ENCODE measurements around the gene SRGAP3. TPM values are rescaled to one million over a fixed set of nuclear protein-coding genes. Genes with fewer than 3 reads are reported as not detected.

SRGAP3 gene
- total RNA-seq, 1 donor from 2014 or later: 0.99 TPM

GRCh38 chr3:8979262-8979661 is 270.2 kb downstream of the SRGAP3 start:
- H3K36me3 Mint-ChIP-seq (ENCODE audit: low read depth): peaks cover 5% of the 10 kb centered on the region
- no peak overlapping the region for H3K27ac Mint-ChIP-seq (ENCODE audit: unreplicated experiment)
- peaks cover 3% of the 10 kb centered on the region for H3K9me3 Mint-ChIP-seq (ENCODE audit: low read depth)
- peaks cover 10% of the 10 kb centered on the region for H3K27me3 Mint-ChIP-seq (ENCODE audit: low read depth)
- no peak for TF ChIP-seq CTCF (IDR thresholded peaks at IDR 0.05)
- H3K4me1 Mint-ChIP-seq (ENCODE audit: low read depth): peaks cover 4% of the 10 kb centered on the region
- DNase-seq (ENCODE audit: low spot score): no peak
- no peak overlapping the region for H3K4me3 Mint-ChIP-seq (ENCODE audit: unreplicated experiment)

GRCh38 chr3:8978551-8978950 is 270.9 kb downstream of the SRGAP3 start:
- Mint-ChIP-seq H3K36me3 (ENCODE audit: low read depth) (peaks cover 5% of the 10 kb centered on the region), H3K4me3 (ENCODE audit: unreplicated experiment) (no peak overlapping the region), H3K4me1 (ENCODE audit: low read depth) (peaks cover 4% of the 10 kb centered on the region), H3K27me3 (ENCODE audit: low read depth) (peaks cover 10% of the 10 kb centered on the region), H3K9me3 (ENCODE audit: low read depth) (peaks cover 3% of the 10 kb centered on the region), H3K27ac (ENCODE audit: unreplicated experiment) (no peak overlapping the region)
- TF ChIP-seq CTCF (IDR thresholded peaks at IDR 0.05): no peak
- DNase-seq (ENCODE audit: low spot score): no peak

GRCh38 chr3:8976540-8977182 is 272.8 kb downstream of the SRGAP3 start:
- Mint-ChIP-seq H3K9me3 (ENCODE audit: low read depth) (peaks cover 3% of the 10 kb centered on the region), H3K4me3 (ENCODE audit: unreplicated experiment) (no peak overlapping the region), H3K4me1 (ENCODE audit: low read depth) (no peaks in the 10 kb centered on the region), H3K27ac (ENCODE audit: unreplicated experiment) (no peak overlapping the region), H3K36me3 (ENCODE audit: low read depth) (peaks cover 5% of the 10 kb centered on the region), H3K27me3 (ENCODE audit: low read depth) (peaks cover 10% of the 10 kb centered on the region)
- no peak for TF ChIP-seq CTCF (IDR thresholded peaks at IDR 0.05)
- no peak for DNase-seq (ENCODE audit: low spot score)

- Mint-ChIP-seq H3K36me3 (ENCODE audit: low read depth) (peaks cover 5% of the 10 kb centered on the region), H3K27ac (ENCODE audit: unreplicated experiment) (no peak overlapping the region), H3K4me3 (ENCODE audit: unreplicated experiment) (no peak overlapping the region), H3K27me3 (ENCODE audit: low read depth) (peaks cover 4% of the 10 kb centered on the region), H3K9me3 (ENCODE audit: low read depth) (peaks cover 3% of the 10 kb centered on the region), H3K4me1 (ENCODE audit: low read depth) (peaks cover 4% of the 10 kb centered on the region)
- no peak for DNase-seq (ENCODE audit: low spot score)
- TF ChIP-seq CTCF (IDR thresholded peaks at IDR 0.05): no peak
Measured at GRCh38 chr3:8975081-8976020, 274.1 kb downstream of the SRGAP3 start.

GRCh38 chr3:8974458-8974857 is 275.0 kb downstream of the SRGAP3 start:
- Mint-ChIP-seq H3K4me1 (ENCODE audit: low read depth) (peaks cover 4% of the 10 kb centered on the region), H3K27ac (ENCODE audit: unreplicated experiment) (no peak overlapping the region), H3K36me3 (ENCODE audit: low read depth) (peaks cover 3% of the 10 kb centered on the region), H3K4me3 (ENCODE audit: unreplicated experiment) (no peak overlapping the region), H3K9me3 (ENCODE audit: low read depth) (peaks cover 3% of the 10 kb centered on the region), H3K27me3 (ENCODE audit: low read depth) (no peaks in the 10 kb centered on the region)
- no peak for TF ChIP-seq CTCF (IDR thresholded peaks at IDR 0.05)
- DNase-seq (ENCODE audit: low spot score): no peak
